Esophagus muscularis mucosa (tissue), 3 donors: ENCODE results near the gene MAP3K1.

Experiments used
- CTCF ChIP-seq, 3 experiments: fragments of 200-600 bp in 2 of 3; fragments of 450-650 bp in 1 of 3; sonication (generic) in 2 of 3; IDR thresholded peaks; one replicate each; pipeline ENCODE4 v1.5.1; 2017 to 2019; ENCODE audit warnings: antibody characterized with exemption in 3 of 3, mild to moderate bottlenecking in 2 of 3, moderate library complexity in 1 of 3
- POLR2A ChIP-seq: fragments of 450-650 bp; IDR thresholded peaks from one replicate; pipeline ENCODE4 v1.6.1; 2017; ENCODE audit warnings: antibody characterized with exemption, moderate library complexity, mild to moderate bottlenecking, low read depth
- POLR2AphosphoS5 ChIP-seq, 2 donors: sonication (generic); formaldehyde crosslinking; IDR thresholded peaks; one replicate each; pipeline ENCODE4 v1.6.1; 2017; ENCODE audit warnings: antibody characterized with exemption in 2 of 2

- no peak for TF ChIP-seq CTCF (IDR thresholded peaks at IDR 0.05)
- TF ChIP-seq POLR2A = no peak
- no peak for TF ChIP-seq POLR2AphosphoS5 (IDR thresholded peaks at IDR 0.05)
Measured at GRCh38 chr5:56812110-56812509, 3.2 kb upstream of the MAP3K1 start.
